GM18517 (cell line): Measurements from ENCODE around the gene LIPH.

ENCODE experiments used
- ATAC-seq: cut with Tn5 transposase; IDR thresholded peaks from one replicate; pipeline ENCODE4 v1.9.1; 2021; ENCODE audit warnings: mild to moderate bottlenecking, moderate library complexity; ENCODE audit not compliant: unreplicated experiment

The LIPH gene

DNA sequence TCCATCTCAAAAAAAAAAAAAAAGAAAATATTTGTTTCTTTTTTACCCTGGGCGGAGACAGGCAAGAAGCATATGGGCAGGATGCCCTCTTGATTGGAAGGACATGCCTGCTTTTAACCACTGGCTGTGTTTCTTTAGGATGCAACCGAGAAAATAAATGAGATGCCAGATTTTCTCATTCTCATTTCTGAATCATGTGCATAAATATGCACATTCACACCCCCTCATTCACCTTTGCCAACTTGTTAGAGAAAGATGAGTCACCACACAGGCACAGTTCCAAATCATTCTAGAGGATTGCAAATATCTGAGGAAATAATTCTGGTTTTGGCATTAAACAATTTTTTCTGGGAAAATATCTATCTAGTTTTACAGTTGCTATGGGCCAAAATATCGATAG lies 3.3 kb downstream of the LIPH start:
- ATAC-seq = no peak

DNA sequence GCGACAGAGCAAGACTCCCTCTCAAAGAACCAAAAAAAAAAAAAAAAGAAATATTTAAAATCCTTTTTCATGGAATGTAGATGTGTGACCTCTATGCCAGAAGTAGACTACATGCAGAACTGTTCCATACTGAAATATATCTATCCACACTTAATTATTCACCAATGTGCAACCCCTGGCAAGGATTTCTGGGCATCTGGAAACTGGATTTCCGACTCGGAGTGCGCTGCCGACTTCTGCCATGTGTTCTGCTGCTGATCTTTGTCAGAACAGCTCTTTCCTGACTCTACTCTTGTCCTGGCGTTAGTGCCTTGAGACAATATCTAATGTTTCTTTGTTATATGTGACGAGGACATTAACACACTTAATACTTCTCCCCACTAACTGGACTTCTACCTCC lies 11.7 kb downstream of the LIPH start:
- no peak for ATAC-seq

DNA sequence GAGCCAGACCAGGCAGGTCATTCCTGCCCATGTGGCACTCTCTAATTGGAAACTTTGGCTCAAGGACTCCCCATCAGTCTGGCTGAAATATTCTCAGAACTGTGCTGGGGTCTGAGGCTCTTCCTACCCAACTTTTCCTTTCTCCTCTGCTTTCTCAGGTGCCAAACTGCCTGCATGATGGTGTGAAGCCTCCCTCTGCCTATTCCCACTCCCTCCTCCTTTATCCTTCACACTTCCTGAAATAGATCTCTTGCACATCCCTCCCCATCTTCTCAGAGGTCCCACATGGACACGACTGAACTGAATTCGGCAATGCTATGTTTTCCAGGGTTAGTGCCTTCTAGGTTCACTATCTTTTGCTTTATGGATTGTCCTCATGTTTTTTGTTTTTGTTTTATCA lies 12.5 kb downstream of the LIPH start:
- no peak for ATAC-seq

DNA sequence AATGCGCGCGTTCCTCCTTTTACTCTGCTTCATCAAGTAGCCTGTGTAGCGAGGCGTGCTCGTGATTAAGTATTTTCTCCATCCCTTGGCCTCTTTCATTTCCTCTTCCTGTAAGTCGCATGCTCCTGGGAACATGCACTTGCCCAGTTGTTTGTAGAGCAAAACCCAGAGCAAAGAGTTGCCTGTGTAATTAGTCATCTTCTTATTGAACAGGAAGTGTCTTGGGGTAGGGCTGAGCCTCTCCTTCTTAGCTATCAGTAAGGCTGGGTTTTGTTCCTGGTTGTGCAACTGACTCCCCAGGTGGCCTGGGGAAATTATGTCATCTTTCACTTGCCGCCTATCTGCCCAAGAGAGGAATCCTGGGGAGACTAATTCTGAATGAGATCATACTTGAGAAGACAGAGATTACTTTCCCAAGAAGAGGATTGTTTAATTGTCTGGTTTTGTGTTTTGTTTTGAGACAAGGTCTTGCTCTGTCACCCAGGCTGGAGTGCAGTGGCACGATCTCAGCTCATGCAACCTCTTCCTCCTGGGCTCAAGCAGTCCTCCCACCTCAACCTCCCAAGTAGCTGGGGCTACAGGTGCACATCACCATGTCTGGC lies 14.9 kb downstream of the LIPH start:
- peak; percentile 99 for ATAC-seq

DNA sequence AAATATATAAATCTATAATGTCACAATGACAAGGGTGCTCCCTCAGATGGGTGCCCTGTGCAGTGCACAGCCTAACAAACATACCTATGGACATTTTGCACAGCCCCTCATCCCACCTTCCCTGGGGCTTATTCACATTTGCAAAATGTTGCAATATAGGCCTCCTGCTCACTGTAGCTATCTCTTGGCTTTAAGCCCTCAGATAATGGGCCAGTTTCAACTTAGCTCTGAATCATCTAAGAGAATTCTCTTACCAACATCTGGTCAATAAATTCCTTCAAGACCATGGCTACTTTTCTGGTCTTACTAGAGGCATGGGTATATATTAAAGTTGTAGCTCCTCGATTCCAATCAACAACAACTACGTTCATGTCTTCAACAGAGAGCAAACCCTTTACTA lies 17.9 kb downstream of the LIPH start:
- ATAC-seq = no peak

DNA sequence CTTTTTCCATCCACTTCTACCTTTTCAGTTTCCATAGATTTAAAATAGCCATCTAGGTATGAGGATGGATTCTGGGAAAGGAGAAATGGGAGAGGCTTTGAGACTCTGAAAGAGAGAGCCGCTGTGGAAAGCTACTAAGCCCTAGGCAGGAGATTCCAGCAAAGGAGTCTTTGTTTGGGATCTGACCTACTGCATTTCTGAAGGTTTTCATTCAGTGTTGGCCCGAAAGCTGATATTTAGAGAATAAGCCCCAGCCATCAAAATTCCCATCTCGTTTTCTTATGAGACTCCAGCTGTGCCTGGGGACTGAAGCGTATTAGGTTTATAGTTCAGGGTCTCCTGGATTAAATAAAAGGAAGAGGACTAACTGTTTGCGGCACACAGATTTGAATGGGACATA lies 19.5 kb downstream of the LIPH start:
- ATAC-seq = no peak

DNA sequence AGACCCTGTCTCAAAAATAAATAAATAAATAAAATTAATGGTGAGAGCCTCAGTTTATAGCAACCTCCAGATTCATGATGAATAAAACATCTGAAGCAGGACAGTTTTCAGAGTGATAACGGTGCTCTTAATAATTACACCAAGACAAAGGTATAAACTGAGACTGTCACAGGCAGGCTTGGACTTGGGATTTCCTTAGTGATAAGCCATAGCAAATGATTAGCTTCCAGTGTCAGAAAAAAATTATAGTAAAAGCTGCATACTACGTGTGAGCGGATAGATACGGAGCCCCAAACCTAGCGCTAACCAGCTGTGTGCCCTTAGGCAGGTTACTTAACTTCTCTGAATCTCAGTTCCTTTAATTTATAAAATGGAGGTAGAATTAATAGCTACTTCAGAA lies 21.5 kb downstream of the LIPH start:
- ATAC-seq = no peak

DNA sequence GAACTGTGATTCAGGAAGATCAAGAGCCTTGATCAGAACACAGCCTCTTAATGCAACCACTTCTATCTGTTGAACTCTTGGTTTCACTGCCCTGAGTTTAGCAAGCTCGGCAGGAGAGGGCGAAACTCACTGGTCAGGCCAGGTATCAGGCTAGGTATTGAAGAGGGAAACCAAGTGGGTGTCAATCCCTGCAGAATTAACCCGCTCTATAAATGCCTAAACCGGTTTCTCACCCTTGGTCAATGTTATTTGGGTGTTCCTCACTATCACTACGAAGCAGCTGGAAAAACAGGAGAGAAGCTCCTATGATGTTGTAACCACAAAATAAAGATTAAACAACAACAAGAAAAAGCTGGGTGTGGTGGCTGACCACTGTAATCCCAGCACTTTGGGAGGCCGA lies 23.9 kb downstream of the LIPH start:
- ATAC-seq = no peak

DNA sequence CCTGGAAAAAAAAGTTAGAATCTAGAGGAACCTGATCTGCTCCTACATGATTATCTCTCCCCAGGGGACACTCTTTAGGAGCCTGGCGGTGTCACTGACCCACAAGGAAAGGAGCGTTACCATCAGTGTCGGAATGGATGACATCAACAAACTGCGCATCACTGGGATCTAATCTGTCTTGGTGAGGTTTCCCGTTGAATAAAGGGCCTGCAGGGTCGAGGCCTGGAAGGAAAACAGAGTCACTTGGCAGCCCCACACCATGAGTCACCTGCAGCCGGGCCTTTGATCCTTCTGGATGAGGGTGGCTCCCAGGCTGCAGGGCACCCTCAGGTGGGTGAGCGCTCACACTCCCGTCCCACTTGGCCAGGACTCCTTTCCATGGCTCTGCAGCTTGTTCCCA lies 25.0 kb downstream of the LIPH start:
- ATAC-seq = no peak

DNA sequence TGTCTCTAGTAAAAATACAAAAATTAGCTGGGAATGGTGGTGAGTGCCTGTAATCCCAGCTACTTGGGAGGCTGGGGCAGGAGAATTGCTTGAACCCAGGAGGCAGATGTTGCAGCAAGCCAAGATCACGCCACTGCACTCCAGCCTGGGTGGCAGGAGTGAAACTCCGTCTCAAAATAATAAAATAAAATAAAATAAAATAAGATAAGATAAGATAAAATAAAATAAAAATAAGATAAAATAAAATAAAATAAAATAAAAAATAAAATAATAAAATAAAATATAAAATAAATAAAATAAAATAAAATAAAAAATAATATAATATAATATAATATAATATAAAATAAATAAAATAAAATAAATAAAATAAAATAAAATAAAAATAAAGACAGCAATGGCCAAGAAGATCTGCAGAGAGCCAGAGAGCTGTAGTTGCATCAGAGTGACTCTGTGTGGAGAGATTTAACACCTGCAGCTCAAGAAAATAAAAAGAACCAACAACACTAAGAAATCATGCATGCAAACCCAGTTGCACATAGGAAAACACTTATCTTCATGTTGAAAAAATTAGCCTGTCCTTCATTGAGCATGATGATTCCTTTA lies 25.9 kb downstream of the LIPH start:
- ATAC-seq = no peak

DNA sequence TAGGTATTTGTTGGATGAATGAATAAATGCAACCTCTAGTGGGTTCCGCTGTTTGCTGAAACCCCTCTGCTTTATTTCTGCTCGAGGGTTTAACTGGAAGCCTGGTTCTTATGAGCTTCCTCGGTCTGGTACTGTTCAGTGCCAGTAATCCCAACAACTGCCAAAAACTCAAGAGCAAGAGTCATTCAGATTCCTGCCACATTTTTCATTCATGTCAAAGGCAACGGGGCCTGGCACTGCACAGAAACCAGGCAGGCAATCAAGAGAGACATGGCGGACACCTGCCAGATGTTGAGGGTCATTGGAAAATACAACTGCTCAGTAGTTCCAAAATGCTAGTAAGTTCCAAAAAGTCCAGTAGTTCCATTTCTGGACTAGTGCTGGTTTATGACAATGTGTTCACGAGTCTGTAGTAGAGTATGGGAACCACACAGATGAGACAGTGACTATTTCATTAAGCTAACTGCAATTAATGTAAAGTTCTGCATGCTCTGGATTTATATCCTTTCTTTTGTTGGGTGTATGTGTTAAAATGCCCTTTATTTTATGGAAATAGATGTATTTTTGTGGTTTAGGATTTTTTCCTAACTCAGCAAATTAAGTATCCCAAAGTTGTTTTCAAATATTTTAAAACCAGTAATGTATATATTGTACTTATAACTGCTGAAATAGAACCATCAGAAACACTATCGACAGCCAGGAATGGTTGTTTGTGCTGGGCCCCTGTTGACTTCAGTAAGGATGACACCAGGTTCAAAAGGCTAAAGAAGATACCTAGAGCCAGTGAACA lies 30.8 kb downstream of the LIPH start:
- ATAC-seq = no peak

DNA sequence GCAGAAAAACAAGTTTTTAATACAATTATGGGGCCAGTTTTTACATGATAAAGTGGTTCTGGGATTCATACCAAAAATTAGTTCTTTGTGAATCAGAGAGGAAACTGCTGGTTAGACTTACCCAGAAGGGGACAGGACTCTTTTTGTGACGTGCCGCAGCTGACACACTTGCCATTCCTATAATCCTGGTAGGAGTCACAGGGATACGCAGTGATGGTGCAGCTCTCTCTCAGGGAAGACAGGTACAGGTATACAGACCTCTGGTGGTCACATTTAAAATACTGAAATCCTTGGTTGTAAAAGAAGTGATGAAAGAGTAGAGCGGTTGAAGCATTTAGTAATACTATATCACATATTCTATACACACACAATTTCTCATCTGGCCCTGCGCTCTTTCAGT lies 33.4 kb downstream of the LIPH start:
- ATAC-seq = no peak

DNA sequence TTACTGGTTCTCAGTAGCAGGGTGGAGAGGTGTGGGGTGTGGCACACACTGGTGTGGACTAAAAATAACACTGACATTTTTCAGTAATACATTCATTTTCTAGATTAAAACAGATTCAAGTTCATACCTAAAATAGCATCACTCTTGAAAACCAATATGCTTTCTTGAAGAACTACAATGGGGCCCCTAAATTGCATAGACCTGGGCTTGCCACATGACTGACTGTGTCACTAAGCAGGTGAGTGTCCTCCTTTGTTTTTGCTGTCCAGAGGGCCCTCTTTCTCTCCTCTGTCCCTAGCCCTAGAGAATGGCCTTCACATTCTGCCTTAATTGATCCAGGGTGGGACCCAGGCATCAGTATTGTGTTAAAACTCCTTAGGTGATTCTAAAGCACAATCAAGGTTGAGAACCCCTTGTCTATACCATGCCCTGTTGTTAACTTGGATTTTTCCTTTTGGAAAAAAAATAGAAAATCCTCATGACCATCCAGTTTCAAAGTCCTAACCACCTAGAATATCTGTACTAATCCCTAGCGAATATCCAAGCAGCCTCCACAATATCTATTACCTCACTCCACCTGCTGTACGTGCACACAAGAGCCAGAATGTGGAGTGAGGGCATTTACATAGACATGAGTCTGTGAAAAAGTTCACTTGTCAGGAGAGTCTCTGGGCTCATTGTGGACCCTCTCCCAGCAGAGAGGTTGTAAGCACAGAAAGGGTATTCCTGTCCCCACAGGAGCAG lies 34.8 kb downstream of the LIPH start:
- ATAC-seq = no peak

DNA sequence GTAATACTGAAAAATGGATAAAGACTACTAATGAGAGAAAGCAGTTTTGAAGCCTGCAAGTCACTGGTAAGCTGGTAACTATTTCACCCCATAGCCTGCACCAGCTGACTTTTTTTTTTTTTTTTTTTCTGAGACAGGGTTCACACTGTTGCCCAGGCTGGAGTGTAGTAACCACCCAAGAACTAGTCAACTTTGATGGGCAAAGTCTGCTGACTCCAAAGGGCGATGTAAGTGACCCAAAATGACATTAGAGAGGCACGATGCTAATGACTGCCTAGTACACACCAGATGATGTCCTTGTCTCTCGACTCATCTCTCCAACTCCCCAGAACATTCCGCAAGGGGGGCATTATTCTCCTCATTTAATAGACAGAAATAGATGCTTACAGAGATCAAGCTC lies 40.7 kb downstream of the LIPH start:
- ATAC-seq = no peak

DNA sequence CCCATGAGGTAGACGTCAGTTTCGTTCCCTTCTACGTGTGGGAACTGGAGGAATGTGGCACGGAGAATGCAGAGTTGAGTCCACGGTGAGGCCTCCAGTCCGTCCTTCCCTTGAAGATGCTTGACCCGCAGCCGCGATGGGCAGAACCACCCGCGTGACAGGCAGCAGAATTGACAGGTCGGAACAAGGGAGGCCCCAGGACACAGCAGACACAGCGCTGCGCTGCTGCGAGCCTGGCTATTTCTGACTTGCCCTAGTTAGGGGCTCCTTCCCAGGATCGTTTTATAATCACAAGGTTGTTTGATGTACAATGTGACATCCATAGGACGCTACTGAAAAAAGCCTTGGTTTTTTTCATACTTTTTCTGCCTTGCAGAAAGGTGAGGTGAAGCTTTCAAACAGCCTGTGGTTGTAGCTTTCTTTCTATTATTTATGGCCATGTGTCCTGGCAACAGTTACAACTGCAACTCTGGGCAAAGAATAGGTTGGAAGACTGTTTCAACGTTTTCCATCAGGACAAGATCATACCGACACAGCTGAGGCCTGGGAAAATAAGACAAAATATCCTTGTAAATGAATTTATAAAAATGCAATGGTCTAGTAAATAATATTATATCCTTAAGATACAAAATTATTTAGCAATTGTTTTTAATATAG lies 43.9 kb downstream of the LIPH start:
- ATAC-seq = no peak

DNA sequence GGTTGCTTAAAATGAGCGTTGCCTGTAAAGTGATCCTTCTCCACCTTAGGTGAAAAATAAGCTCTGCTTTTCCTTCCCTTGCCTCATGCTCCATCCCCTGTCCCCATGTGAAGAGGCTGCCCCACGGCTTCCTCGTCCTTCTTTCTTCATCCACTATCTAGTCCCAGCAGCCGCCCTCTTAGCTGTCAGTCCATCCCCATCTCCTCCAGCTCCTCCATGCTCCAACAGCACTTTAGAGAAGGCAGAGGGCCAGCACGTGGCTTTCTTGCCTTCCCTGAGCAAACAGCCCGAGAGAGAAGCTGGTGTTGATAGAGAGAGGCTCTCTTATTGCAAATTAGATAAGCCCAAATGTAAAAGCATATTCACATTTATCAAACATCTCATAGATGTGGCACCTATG lies 44.5 kb downstream of the LIPH start:
- no peak for ATAC-seq

DNA sequence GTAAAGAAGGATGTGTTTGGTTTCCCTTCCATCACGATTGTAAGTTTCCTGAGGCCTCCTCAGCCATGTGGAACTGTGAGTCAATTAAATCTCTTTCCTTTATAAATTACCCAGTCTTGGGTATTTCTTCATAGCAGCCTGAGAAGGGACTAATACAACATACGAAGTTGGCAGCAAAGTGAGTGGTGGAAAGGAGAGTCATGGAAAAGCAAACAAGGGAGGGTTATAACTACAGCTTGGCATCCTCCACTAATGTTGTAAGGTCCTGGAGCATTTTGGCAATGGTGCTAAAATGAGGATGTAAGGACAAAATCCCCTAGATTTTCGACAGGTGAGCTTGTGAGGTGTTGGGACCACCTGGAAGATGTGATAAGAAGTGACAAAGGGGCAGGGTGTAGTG lies 47.8 kb downstream of the LIPH start:
- ATAC-seq = no peak

DNA sequence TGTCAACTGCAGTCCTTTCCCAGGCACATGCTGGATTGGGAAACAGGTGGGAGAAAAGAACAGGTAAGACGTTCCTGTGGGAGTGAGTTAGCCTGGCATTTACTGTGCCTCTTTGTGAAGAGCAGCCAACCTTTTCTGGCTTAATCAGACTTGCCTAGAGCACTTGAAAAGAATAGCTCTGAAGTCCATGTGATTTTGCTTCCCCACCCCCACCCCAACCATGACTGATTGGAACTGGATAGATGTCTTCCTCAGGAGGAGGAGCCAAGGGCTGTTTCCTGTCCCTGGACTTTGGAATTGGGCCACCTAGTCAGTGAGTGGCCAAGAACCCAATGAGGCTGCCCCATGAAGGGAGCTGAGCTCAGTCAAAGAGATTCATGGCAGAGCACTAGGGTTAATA lies 48.9 kb downstream of the LIPH start:
- no peak for ATAC-seq

DNA sequence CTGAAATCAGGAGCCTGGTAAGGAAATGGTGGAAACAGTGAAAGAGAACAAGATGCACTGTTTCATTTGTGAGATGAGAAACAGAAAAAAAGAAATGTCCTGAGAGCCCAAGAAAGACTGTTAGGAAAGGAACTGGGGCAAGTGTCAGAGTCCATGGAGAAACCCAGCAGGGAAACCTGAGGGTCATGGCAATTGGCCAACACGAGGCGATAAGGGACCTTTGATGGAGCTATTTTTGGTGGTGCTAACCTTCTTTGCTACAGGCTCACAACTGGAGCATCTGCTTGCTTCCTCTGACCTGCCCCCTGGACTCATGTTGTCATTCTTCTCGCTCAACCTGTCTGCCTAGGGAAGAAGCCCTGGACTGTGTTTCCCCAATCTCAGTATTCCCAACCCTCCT lies 49.4 kb downstream of the LIPH start:
- ATAC-seq = no peak

DNA sequence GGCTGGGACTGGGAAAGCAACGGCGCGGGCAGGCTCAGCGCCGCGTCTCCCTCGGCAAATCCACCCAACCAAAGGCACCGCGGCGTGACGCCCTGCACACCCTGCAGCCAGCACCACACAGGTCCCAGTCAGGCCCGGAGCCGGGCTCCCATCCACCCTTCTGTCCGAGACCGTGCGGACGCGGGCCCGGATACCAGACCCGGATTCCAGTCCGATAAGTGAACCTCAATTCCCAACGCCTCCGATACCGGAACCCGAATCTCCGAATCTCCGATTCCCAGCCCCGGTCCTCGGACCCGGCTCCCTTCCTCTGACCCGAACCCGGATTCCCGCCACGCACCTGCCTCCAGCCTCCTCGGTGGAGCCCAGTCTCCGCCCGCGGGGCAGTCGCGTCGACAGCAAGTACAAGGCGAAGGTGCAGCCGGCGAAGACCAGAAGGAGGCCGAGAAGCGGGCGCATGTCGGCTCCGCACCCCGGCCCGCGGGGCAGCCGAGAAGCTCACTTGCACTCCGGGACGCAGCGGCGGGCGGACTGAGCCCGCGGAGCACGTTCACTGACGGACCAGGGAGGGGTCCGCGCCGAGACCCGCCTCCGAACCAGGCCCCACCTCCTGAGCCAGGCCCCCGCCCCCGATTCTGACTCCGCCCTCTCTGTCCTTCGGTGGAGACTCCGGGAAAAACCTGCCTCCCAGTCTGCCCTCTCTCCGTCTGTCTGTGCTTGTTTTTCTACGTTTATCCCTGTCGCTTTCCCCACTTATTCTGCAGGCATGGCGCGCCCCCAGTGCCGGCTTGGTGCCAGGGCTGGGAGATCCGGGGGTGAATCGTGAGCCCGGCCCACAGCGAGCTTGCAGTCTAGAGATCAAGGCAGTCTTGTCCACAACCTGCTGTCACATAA lies 53.6 kb downstream of the LIPH start, which contains the start of gene TMEM41A:
TSS of gene TMEM41A (minus strand) at position 533 of the 894 bp plus-strand sequence. CDS start at position 459, 74 bp downstream.
- peak; percentile 90 for ATAC-seq
